GM18870 (cell line): ENCODE results near the gene SMARCAL1.
"Not testable (repeated sequence)": the region's sequence is repeated elsewhere in the genome, so short reads cannot be mapped to it uniquely, and the experiment has no call there.

Source experiments
- ATAC-seq: cut with Tn5 transposase; IDR thresholded peaks from one replicate; pipeline ENCODE4 v1.9.1; 2021; ENCODE audit warnings: moderate library complexity; ENCODE audit not compliant: unreplicated experiment

The SMARCAL1 gene

GRCh38 chr2:216499641-216500218 is 87.4 kb downstream of the SMARCAL1 start:
- ATAC-seq, result no peak

- no peak for ATAC-seq
Measured at GRCh38 chr2:216500572-216500971, 88.3 kb downstream of the SMARCAL1 start.

- ATAC-seq, result no peak
Measured at GRCh38 chr2:216501854-216502253, 89.6 kb downstream of the SMARCAL1 start.

GRCh38 chr2:216502381-216503158 is 90.3 kb downstream of the SMARCAL1 start:
- no peak for ATAC-seq

GRCh38 chr2:216503159-216503629 is 90.9 kb downstream of the SMARCAL1 start:
- ATAC-seq, result no peak

GRCh38 chr2:216503697-216504375 is 91.6 kb downstream of the SMARCAL1 start:
- ATAC-seq, result no peak

- ATAC-seq, result no peak
Measured at GRCh38 chr2:216504376-216504762, 92.1 kb downstream of the SMARCAL1 start.

- ATAC-seq, result no peak
Measured at GRCh38 chr2:216505133-216506106, 93.1 kb downstream of the SMARCAL1 start.

- ATAC-seq, result no peak
Measured at GRCh38 chr2:216507220-216508160, 95.2 kb downstream of the SMARCAL1 start.

GRCh38 chr2:216508229-216508628 is 95.9 kb downstream of the SMARCAL1 start:
- no peak for ATAC-seq

- no peak for ATAC-seq
Measured at GRCh38 chr2:216516730-216517350, 104.6 kb downstream of the SMARCAL1 start.

- no peak for ATAC-seq
Measured at GRCh38 chr2:216517447-216518225, 105.4 kb downstream of the SMARCAL1 start.

GRCh38 chr2:216518566-216519119 is 106.4 kb downstream of the SMARCAL1 start:
- not testable (repeated sequence) for ATAC-seq

GRCh38 chr2:216519154-216519762 is 107.0 kb downstream of the SMARCAL1 start:
- ATAC-seq, result peak; percentile 52

- ATAC-seq, result no peak
Measured at GRCh38 chr2:216520112-216520511, 107.8 kb downstream of the SMARCAL1 start.

- ATAC-seq, result no peak
Measured at GRCh38 chr2:216522892-216523502, 110.7 kb downstream of the SMARCAL1 start.

- ATAC-seq, result no peak
Measured at GRCh38 chr2:216525972-216526371, 113.7 kb downstream of the SMARCAL1 start.
